Type B pancreatic cell (in vitro differentiated cells): ENCODE results near the gene TMEM179. TPM values are rescaled to one million over a fixed set of nuclear protein-coding genes. Genes with fewer than 3 reads are reported as not detected.

Experiments used
- DNase-seq: peaks from one replicate; pipeline ENCODE4 v3.0.0; 2021; ENCODE audit warnings: mixed read lengths; ENCODE audit not compliant: unreplicated experiment; ENCODE audit errors: extremely low spot score
- H3K27ac Mint-ChIP-seq: 2 replicates; pipeline ENCODE4 v1.8.0; 2021; ENCODE audit warnings: mild to moderate bottlenecking, mixed read lengths
- H3K27me3 Mint-ChIP-seq: 2 replicates; pipeline ENCODE4 v1.8.0; 2021; ENCODE audit warnings: mixed read lengths
- H3K36me3 Mint-ChIP-seq: 2 replicates; pipeline ENCODE4 v1.8.0; 2021; ENCODE audit warnings: mixed read lengths
- H3K4me1 Mint-ChIP-seq: one replicate; pipeline ENCODE4 v1.8.0; 2021; ENCODE audit warnings: mixed read lengths; ENCODE audit not compliant: unreplicated experiment
- H3K4me3 Mint-ChIP-seq: 2 replicates; pipeline ENCODE4 v1.8.0; 2021; ENCODE audit warnings: mild to moderate bottlenecking, mixed read lengths
- H3K9me3 Mint-ChIP-seq: 2 replicates; pipeline ENCODE4 v1.8.0; 2021; ENCODE audit warnings: mixed read lengths
- total RNA-seq: library from RNA; stranded (reverse); gene quantifications from 2 replicates; pipeline ENCODE4 v1.2.1, GENCODE V29; 2021; ENCODE audit warnings: low replicate concordance
- TF ChIP-seq, protein P1 (sequence below): fragments of 200-600 bp; sonication (generic); conservative IDR thresholded peaks from 2 replicates; pipeline ENCODE4 v1.5.0; 2021; ENCODE audit warnings: antibody characterized with exemption, mild to moderate bottlenecking

Gene TMEM179
- total RNA-seq, 1 donor from 2014 or later: 9.0 TPM

DNA sequence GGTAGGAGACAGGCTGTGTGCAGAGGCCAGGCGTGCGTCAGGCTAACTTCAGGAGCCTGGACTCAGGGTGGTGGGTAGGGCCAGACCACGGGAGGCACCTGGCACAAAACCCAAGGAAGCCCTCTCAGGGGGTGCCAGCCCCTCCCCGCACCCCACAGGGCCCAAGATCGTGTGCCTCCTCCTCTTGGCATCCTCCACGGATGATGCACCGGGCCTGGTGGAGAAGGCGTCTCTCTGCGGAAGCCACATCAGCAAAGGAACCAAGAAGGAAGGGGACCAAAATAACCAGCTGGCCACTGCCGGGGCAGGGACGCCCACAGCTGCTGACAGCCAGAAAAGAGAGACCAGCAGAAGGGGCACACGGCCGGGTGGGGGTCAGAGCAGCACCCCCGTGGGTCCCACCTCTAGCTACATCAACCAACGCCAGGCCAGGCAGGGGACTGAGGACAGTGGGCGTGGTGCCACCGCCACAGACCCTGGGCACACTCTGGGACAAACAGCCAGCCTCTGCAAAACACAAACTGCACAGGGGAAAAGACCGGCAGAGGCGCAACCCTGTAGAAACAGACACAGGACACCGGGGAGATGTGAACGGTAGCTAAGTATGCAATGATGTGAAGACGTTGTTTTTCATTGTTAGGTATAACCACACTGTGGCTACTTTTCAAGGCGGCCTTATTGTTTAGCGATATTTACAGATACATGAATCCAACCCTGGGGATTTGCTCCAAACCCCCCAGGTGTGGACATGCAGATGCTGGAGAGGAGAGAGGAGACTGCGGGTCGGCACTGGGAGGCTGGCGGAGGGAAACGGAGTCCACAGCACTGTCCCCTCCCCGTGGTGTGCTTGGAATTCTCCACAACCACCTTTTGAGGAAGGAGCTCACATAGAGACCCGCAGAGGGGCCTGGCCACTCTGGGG lies 51.1 kb downstream of the TMEM179 start:
- Mint-ChIP-seq H3K27me3 (peaks cover 18% of the 10 kb centered on the region), H3K4me1 (peaks cover 4% of the 10 kb centered on the region), H3K27ac (no peak overlapping the region), H3K4me3 (no peak overlapping the region), H3K36me3 (no peaks in the 10 kb centered on the region), H3K9me3 (no peaks in the 10 kb centered on the region)
- TF ChIP-seq, protein P1, sequence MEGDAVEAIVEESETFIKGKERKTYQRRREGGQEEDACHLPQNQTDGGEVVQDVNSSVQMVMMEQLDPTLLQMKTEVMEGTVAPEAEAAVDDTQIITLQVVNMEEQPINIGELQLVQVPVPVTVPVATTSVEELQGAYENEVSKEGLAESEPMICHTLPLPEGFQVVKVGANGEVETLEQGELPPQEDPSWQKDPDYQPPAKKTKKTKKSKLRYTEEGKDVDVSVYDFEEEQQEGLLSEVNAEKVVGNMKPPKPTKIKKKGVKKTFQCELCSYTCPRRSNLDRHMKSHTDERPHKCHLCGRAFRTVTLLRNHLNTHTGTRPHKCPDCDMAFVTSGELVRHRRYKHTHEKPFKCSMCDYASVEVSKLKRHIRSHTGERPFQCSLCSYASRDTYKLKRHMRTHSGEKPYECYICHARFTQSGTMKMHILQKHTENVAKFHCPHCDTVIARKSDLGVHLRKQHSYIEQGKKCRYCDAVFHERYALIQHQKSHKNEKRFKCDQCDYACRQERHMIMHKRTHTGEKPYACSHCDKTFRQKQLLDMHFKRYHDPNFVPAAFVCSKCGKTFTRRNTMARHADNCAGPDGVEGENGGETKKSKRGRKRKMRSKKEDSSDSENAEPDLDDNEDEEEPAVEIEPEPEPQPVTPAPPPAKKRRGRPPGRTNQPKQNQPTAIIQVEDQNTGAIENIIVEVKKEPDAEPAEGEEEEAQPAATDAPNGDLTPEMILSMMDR: no peak
- no peak for DNase-seq

DNA sequence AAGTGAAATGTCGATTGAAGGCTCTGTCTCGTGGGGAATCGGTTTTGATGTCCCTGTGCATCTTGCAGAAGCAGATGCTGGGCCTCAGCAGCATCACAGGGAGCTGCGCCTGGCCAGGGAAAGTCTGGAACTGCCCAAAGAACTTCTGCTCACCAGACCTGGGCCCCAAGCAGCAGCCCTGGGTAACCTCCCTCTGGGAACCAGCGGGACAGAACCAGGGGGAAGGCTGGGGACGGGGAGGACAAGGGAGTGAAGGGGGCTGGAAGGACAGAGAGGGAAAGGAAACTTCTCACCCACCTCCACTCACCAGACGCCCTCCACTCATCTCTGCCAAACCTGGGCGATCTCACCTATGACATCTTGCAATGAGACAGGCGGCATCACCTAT lies 51.8 kb downstream of the TMEM179 start:
- peaks cover 4% of the 10 kb centered on the region for H3K4me1 Mint-ChIP-seq
- peaks cover 18% of the 10 kb centered on the region for H3K27me3 Mint-ChIP-seq
- DNase-seq: no peak
- no peak overlapping the region for H3K27ac Mint-ChIP-seq
- H3K36me3 Mint-ChIP-seq: no peaks in the 10 kb centered on the region
- no peaks in the 10 kb centered on the region for H3K9me3 Mint-ChIP-seq
- no peak overlapping the region for H3K4me3 Mint-ChIP-seq
- TF ChIP-seq, protein P1: no peak

DNA sequence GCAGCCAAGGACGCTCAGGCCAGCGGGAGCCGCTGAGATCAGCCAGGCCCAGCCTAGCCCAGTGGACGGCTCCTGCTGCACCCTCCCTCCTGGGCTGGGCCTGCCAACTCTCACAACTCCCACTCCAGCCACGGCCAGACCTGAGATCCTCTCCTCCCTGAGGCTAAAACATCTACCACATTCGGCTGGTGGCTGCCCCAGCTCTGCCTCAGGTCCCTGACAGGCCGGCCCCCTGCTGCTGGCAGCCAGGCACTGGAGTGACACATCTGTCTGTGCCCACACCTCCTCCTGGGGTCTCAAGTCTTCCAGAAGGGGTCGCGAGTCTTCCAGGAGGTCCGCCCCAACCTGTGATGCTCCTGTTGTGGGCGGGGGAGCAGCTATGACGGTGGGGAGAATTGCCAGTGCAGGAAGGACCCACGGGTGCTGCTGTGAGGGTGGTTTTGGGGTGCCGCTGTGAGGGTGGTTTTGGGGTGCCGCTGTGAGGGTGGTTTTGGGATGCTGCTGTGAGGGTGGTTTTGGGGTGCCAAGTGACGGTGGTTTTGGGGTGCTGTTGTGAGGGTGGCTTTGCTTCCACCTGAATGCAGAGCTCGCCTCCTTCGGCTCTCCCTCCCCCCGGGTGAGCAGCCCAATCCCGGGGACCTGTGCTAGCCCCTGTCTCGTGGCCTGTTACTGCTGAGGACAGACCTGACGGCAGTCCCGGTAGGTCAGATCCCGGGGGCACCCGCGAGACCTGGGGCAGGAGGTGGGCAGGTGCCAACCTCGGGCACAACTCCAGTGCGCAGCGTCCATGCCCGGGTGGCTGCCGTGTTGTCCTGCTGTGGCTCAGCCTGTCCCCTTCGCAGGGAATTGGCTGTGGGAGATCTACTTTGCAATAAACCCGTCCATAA lies 52.5 kb downstream of the TMEM179 start:
- Mint-ChIP-seq H3K36me3 (no peaks in the 10 kb centered on the region), H3K4me1 (peaks cover 4% of the 10 kb centered on the region), H3K4me3 (no peak overlapping the region), H3K27ac (no peak overlapping the region), H3K27me3 (peaks cover 19% of the 10 kb centered on the region), H3K9me3 (no peaks in the 10 kb centered on the region)
- DNase-seq: peak; percentile 69
- TF ChIP-seq, protein P1: no peak

DNA sequence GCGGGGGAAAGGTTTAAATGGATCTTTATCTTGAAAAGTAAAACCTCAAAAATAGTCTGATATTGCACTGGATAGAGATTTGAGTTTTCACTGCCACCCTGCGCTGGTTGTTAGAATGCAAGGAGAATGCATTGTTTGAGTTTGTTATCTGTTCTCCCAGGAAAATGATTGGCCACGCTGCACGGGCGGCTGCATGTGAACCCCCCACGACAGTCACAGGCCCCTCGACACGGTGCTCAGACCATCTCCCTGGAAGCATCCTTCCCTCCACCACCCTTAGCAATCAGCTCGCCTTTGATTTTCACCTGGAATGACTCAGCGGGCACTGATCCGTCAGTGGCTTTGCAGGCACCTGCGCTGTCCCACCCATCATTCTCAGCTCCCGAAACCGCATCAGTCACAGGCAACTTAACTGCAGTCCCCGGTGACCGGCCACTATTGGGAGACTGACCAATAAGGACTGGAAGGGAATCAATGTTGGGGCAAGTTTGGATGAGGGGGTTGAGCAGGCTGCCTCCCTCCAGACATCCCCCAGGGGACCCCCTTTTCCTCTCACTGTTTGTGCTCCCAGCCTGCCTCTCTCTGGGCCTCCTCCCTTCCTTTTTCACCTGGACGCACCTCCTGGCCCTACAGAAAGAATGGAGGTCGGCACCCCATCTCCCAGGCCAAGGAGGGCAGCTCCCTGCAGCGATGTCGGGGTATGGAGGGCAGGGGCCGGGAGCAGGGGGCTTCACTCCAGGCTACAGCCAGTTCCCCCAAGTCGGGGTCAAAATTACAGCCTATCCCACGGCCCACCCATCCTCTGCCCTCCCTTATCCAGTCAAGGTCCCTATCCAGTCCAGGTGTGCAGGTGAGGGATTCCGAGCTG lies 53.5 kb downstream of the TMEM179 start:
- DNase-seq: peak; percentile 60
- no peaks in the 10 kb centered on the region for H3K9me3 Mint-ChIP-seq
- H3K4me1 Mint-ChIP-seq: peaks cover 4% of the 10 kb centered on the region
- TF ChIP-seq, protein P1: no peak
- H3K27me3 Mint-ChIP-seq: peaks cover 24% of the 10 kb centered on the region
- H3K36me3 Mint-ChIP-seq: no peaks in the 10 kb centered on the region
- H3K4me3 Mint-ChIP-seq: no peak overlapping the region
- no peak overlapping the region for H3K27ac Mint-ChIP-seq

DNA sequence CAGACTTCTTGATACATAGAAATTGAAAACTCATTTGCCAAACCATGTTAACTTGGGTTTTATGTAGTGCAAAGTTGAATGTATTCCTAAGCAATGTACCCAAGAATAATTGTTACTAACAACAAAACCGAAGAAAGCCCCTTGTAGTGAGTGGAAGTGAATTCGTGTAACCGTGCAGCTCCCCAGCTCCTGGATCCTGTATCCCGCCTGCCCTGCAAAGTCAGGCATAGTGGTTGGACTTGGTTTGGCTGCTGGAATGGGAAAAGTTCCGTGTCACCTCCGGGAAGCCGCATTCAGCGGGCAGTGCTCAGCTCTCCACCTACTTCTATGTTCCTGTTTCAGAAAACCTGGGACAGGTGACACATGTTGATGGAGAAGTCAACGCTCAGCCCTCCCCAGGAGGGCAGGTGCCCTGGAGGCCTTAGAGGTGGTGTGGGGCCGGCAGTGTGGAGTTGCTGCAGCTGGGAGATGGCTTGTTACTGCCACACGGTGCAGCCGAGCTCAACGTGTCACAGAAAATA lies 54.2 kb downstream of the TMEM179 start:
- Mint-ChIP-seq H3K4me1 (peaks cover 4% of the 10 kb centered on the region), H3K9me3 (no peaks in the 10 kb centered on the region), H3K36me3 (no peaks in the 10 kb centered on the region), H3K27me3 (peaks cover 22% of the 10 kb centered on the region), H3K4me3 (no peak overlapping the region), H3K27ac (no peak overlapping the region)
- TF ChIP-seq, protein P1: no peak
- peak; percentile 43 for DNase-seq
